HuH-7.5 (cell line): ENCODE measurements around the gene GRK6.

Experiments used
- DNase-seq: peaks from one replicate; pipeline ENCODE4 v3.0.0; 2011; ENCODE audit warnings: low spot score

GRK6 gene

DNA sequence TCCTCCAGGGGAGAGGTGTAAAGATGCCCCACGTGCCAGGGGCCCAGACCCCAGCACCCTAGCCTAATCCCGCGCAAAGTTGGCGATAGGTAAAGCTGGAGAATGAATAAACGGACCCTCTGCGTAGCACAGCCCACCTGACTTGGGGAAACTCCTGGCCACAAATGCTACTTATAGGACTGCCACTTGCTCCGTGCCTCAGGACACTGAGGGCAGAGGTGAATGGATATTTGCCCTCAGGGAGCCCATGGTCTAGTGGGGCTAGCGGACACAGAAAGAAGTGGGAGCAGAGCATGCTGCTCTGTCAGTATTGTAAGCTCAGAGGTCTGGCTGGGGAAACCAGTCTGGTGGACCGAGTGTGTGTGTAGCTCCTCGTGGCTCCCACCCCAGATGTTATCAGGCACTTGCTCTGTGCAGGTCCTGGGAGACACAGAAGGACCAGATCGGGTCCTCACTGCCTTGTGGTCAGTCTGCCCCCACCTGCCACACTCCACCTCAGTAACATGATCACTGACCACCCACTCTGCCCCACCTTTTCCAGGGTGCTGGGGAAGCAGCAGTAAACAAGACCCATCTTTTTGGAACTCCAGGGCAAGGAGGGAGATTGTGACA is 841 bp downstream of the GRK6 start:
- DNase-seq: peak; percentile 57

DNA sequence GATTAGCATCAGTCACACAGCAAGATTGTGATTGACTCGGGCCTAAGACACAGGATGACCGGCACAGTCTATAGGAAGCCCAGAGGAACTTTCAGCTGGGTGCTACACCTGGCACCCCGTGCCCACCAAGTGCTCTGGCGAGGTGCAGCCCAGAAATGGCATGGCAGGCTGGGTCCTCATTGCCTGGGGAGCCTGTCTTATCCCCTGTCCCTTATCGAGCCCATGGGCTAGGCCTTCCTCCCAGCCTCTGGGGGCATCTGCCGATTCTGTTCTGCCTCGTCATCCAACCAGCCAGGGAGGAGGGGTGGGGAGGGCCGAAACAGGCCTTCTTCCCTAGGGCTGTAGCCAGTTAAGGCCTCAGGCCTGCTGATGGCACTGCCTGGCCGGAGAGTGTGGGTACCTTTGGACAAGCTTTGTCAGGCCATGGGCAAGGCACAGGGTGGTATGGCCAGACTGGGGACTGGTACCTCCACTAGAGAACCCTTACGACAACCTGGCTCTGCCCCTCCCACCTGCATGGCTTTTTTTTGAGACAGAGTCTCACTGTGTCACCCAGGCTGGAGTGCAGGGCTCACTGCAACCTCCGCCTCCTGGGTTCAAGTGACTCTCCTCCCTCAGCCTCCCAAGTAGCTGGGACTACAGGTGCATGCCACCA is 1.6 kb downstream of the GRK6 start:
- no peak for DNase-seq

DNA sequence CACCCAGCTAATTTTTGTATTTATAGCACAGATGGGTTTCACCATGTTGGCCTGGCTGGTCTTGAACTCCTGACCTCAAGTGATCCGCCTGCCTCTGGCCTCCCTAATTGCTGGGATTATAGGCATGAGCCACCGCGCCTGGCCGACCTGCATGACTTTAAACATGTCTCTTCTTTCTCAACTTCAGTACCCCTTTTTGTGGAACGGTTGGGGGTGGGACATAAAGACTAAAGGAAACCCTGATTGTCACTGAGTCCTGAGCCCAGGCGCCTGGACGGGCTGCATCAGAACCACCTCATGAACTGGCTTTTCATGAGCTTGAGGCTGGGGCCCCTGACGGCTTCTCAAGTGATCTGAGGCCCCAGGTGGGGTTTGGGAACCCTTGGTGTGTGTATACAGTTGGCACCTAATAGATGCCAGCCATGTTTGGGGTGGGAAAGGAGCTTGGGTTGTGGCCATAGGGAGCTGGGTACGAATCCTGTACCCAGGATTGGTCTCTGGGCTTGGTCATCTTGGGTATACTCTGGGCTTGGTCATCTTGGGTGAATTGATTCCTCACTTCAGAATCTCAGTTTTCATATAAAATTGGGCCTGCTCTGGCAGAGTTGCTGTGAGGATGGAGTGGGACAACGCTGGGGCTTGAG is 2.2 kb downstream of the GRK6 start:
- DNase-seq: no peak

DNA sequence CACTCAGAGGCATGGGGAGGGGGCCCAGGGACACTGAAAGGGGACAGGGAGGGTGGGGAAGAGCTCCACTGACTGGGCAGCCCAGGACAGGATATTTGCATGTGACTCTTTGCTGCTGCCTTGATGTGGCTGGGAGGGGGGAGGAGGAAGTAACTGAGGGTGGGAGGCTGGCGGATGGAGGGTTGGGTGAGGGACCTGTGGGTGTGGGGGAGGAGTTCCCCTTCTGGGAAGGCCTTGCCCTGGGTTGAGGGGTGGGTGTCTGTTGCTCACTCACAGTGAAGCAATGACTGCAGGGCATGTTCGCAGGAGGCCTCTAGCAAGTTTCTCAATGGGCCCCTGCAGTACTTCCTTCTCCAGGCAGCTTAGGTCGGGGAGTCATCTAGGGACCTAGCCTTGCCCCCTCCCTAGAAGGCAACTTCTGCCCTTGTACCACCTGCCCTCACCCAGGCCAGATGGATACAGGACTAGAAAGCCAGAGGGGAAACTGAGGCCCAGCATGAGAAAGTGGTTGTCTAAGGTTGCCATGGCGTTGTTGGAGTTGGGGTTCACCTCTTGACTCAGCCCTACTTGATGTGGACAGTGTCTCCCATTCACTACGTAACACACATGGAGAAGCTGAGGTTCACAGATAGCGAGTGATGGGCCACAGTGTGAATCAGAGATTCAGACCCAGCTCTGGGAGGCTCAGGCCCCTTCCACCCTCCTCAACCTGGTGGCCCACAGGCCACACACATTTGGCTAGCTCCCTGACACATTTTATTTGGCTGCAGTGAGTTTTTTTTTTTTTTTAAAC is 3.0 kb downstream of the GRK6 start:
- DNase-seq: no peak

DNA sequence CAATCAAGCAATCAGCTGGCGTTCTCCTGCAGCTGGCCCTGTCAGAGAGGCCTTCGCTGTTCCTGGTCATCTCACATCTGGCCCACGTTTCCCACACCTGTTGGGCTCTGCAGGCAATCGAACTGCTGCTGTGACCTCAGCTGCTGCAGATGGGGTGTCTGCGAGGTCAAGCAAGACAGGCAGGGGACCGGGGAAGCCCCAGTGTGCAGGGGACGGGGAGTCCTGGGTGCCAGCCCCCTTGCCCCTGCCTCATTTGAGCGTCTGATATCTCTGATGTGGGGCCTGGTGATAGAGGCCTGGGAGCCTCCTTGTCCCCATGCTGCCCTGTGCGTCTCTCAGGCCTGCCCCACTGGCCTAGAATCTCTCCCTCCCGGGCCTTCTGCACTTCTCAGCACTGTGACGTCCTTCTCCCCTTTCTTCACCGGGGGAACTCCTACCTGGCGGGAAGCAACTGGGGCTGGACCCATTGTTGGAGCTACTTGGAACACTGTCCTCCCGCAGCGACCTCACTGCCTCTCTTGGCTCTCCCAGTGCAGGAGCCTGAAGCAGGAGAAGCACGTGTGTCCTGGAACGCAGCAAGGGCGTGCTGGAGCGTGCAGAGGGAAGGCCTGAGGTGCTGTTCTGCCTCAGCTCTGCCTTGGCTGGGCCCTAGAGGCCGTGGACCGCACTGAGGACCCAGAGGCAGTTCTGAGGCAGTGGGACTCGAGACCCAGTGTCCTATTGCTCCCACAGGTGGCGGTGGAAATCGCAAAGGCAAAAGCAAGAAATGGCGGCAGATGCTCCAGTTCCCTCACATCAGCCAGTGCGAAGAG is 3.9 kb downstream of the GRK6 start:
- no peak for DNase-seq

DNA sequence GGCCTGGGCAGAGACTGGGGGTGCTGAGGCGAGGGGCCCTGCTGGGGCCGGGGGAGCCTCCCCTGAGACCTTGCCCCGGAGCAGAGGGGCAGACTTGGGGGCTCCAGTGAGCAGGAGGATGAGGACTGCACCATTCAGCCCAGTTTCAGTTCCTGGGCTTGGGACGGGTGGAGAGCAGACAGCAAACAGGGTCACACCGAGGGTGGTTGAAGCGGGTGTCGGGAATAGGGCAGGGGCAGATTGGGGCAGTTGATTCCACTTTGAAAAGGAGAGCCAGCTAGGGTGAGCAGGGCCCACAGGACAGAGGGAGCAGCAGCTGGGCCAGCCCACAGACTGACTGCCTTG is 4.5 kb downstream of the GRK6 start:
- no peak for DNase-seq

DNA sequence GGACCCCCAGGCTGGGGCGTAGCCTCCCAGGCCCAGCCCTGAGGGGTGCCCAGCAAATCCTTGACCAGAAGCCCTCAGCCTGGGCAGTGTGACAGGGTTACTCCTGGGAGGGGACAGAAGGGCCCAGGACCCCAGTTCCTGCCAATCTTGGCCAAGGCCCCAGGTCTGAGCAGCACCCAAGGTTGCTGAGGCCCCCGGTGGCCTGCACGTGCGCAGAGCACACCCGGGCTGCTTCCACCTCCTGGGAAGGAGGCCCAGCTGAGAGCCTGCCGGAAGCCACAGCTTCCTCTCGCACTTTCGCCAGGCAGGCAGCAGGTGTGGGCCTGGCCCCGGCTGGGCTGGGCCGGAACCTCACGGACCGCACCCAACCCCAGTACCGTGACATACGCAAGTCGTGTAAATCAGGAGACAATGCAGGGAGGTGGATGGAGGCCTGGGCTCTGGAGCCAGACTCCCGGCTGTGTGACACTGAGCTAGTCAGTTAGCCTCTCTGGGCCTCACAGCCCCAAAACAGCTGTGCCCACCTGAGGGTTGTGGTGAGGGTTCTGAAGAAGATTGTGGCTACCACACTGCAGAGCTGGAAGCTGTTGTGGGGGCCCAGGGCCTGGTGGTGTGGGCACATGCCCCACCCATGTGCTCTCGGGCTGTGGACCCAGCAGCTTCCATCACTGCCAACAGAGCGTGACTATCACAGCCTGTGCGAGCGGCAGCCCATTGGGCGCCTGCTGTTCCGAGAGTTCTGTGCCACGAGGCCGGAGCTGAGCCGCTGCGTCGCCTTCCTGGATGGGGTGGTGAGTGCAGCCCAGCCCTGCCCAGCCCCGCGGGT is 5.1 kb downstream of the GRK6 start:
- DNase-seq: no peak

DNA sequence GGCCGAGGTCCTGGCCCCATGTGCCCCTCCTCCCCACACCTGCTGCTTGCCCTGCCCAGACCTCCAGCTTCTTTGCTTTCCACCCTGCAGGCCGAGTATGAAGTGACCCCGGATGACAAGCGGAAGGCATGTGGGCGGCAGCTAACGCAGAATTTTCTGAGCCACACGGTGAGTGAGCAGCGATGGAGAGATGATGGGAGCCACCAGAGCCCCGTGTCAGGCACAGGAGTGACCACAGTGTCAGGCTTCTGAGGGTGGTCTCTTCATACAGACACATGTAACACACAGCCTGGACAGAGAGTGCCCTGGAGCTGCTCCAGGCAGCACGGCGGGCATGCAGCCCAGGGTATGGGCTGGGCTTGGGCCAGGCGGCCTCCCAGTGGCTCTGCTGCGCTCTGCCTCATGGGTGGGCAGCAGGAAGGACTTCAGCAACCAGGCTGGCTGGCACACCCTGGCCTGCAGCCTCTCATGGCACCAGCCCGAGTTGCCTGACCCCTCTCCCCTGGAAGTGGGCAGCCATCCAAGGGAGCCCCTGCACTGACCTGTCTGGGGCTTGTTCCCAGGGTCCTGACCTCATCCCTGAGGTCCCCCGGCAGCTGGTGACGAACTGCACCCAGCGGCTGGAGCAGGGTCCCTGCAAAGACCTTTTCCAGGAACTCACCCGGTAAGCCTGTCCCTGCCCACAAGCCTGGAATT is 5.8 kb downstream of the GRK6 start:
- DNase-seq: no peak

DNA sequence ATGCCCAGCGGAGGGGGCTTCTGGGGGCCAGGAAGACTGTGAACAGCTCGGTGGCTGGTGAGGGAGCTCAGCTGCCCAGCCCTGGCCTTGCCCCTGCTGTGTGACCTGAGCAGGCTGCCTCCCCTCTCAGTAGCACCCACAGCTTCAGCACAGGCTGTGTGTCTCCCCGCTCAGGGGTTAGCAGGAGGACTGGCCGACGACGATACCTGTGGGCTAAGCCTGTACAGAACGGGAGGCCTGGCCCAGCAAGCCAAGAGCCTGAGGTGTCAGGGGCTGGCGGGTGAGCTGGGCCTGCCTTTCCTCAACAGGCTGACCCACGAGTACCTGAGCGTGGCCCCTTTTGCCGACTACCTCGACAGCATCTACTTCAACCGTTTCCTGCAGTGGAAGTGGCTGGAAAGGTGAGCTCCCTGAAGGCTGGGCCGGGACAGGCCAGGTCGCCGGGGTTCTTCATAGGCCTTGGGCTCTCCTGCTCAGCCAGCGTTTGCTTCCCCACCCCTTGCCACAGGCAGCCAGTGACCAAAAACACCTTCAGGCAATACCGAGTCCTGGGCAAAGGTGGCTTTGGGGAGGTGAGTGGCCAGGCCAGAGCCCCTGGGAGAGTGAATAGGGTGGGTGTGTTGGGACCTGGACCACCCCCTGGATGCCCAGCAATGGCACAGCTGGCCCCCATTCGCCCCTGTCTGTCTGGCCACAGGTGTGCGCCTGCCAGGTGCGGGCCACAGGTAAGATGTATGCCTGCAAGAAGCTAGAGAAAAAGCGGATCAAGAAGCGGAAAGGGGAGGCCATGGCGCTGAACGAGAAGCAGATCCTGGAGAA is 6.6 kb downstream of the GRK6 start:
- DNase-seq: no peak

DNA sequence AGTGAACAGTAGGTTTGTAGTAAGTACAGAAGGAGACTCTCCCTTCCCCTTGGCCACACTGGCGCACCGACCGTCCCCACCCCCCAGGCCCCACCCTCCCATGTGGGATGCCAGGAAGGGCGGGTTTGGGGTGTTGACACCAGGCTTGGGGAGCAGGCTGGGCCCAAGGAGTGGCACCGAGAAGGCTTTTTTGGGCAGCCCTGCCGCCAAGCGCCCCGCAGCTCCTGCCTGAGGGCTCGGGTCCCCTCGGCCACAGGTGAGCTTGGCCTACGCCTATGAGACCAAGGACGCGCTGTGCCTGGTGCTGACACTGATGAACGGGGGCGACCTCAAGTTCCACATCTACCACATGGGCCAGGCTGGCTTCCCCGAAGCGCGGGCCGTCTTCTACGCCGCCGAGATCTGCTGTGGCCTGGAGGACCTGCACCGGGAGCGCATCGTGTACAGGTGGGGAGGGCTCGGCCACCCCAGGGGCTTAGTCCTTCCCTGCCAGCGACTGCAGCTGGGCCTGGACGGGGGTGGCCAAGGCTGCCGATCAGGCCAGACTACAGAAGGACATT is 7.3 kb downstream of the GRK6 start:
- DNase-seq: no peak

DNA sequence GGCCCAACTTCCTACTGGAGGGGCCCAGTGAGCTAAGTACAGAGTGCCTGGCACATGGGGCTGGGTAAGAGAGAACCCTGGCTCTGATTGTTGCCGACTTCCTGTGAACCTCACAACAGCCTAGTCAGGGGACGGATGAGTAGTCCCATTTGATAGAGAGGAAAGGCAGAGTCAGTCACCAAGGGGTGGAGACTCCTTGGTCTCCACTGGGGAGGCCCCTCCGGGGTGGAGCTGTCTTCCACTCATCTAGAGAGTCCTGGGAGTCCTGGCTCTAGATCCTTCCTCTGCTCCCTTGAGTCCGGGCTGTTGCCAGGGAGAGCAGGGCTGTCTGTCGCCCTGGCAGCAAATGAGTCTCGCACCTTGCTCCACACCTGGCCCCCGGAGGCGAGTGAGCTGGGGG is 8.0 kb downstream of the GRK6 start:
- no peak for DNase-seq

DNA sequence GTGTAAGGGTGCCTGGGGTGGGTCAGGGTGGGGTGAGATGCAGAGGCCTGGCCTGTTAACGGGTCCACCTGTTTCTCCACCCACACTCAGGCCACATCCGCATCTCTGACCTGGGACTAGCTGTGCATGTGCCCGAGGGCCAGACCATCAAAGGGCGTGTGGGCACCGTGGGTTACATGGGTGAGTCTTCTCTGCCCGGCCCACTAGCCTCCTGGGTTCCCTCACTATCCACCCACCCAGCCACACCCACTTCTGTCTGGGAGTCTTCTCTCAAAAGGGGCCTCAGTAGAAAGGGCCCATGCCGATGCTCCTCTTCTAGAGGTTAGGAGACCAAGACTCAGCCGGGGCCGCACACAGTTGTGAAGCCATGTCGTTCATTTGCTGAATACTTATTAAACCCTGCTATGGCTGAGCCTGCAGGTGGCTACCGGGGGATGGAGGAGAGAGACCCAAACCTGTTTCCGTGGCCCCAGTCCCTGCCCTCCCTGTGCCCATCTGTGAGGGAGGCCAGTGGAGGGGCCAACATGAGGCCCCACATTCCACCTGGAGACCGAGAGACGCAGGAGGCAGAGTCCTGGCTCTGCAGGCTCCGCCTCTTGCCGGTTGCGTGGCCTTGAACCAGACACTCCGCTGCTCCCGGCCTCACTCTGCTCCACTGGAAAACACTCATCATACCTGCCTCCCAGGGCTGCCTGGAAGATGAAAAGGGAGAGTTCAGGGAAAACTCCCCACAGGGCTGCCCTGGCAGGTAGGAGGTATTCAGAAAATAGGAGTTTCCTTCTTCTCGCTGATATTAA is 8.7 kb downstream of the GRK6 start:
- no peak for DNase-seq

DNA sequence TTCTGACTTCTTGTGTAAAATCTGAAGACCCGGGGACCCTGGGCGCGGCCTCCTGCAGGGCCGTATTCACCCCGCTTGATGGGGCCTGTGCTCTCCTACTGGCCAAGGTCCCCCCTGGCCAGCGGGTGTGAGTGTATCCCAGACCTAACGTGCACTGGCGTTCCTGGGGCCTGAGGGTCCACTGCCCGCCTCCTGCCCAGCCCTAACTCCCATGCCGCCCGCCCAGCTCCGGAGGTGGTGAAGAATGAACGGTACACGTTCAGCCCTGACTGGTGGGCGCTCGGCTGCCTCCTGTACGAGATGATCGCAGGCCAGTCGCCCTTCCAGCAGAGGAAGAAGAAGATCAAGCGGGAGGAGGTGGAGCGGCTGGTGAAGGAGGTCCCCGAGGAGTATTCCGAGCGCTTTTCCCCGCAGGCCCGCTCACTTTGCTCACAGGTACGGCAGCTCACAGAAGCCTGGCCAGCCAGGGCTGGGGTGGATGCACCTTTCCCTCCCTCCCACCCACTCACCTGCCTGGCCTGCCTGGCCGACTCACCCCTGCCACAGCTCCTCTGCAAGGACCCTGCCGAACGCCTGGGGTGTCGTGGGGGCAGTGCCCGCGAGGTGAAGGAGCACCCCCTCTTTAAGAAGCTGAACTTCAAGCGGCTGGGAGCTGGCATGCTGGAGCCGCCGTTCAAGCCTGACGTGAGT is 9.5 kb downstream of the GRK6 start:
- DNase-seq: no peak

DNA sequence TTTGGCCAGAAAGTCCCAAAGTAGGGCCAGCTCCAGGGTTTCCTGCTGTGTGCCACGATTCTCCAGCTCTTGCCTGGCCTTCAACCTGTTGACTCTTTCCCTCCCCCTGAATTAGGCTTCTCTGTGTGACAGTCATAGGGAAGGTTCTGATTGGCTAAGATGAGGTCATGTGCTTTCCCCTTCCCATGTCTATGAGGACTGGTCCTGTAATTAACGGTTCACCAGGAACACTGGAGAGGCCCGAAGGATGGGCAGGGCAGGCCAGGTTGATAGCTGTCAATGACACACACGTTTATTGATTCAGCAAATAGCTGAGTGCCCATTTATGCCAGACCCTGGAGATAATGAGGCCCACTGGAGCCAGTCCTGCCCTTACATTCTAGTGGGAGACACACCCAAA is 11.1 kb downstream of the GRK6 start:
- no peak for DNase-seq

DNA sequence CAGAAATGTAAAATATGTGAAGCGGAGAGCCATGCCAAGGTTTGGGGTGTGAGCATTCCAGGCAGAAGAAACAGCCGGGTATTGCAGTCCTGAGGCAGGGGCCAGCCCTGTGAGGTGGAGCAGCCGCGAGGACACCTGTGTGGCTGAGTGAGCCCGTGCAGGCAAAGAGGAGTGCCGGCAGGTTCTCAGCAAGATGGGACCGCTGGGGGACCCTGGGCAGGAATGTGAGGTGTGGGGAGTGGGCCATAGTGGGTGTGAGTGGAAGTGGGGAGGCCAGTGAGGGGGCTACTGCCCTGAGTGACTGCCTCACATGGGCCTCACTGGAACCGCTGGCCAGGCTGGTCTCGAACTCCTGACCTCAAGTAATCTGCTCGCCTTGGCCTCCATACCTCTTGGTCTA is 12.0 kb downstream of the GRK6 start:
- DNase-seq: no peak

DNA sequence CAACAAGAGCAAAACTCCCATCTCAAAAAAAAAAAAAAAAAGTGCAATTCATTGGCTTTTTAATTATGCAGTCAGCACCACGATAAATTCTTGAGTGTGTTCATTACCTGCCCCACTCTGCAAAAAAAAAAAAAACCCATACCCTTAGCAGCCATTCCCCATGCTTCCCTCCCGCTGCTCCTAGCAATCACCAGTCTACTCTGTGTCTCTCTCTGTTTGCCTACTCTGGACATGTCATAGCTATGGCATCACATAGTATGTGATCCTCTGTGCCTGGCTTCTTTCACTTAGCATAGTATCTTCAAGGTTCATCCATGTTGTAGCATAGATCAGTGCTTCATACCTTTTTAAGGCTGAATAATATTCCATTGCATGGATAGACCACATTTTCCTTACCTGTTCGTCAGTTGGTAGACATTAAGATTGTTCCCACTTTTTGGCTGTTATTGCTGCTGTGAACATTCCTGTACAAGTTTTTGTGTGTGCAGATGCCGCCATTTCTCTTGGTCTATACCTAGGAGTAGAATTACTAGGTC is 13.1 kb downstream of the GRK6 start:
- DNase-seq: no peak

DNA sequence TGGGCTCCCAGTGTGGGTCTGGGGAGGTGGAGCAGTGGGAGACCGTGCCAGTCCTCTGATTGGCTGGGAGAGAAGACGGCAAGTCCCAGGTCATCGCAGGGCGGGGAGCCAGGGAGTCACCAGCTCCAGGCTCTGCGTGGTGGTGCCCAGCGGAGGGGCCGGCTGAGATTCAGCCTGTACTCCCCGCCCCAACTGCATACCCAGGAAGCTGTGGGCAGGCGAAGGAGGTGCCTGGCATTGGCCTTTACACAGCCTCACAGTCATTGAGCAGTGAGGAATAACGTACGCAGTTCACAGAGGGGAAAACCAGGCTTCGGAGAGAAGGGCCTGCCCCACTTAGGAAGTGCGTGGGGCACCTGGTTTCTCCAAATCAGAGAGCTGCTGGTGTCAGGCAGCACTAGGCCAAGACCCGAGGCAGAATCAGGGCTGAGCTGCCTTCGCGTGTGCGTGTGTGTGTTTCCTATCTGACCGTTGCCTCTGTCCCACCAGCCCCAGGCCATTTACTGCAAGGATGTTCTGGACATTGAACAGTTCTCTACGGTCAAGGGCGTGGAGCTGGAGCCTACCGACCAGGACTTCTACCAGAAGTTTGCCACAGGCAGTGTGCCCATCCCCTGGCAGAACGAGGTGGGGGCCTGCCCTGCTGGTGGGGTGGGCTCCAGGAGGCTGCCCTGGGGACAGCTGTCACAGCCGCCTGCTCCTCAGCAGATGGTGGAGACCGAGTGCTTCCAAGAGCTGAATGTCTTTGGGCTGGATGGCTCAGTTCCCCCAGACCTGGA is 13.9 kb downstream of the GRK6 start:
- no peak for DNase-seq
